ENCODE measurements around the gene IKBKG.
"Not testable (repeated sequence)": the region's sequence is repeated elsewhere in the genome, so short reads cannot be mapped to it uniquely, and the experiment has no call there.

IKBKG gene

GRCh38 chrX:154526901-154527675 lies 20.3 kb upstream of the IKBKG start:
- no peak for DNase-seq (ENCODE audit: low read depth)

- DNase-seq (ENCODE audit: low read depth), result no peak
Observed at GRCh38 chrX:154529206-154529612, 18.2 kb upstream of the IKBKG start.

GRCh38 chrX:154530286-154530685 lies 17.1 kb upstream of the IKBKG start:
- no peak for DNase-seq (ENCODE audit: low read depth)

GRCh38 chrX:154531626-154532025 lies 15.8 kb upstream of the IKBKG start:
- no peak for DNase-seq (ENCODE audit: low read depth)

- DNase-seq (ENCODE audit: low read depth), result no peak
Observed at GRCh38 chrX:154532690-154533089, 14.7 kb upstream of the IKBKG start.

GRCh38 chrX:154534526-154535322 lies 12.7 kb upstream of the IKBKG start:
- no peak for DNase-seq (ENCODE audit: low read depth)

- no peak for DNase-seq (ENCODE audit: low read depth)
Observed at GRCh38 chrX:154535892-154536291, 11.5 kb upstream of the IKBKG start.

- no peak for DNase-seq (ENCODE audit: low read depth)
Observed at GRCh38 chrX:154539077-154539476, 8.3 kb upstream of the IKBKG start.

GRCh38 chrX:154540365-154540764 lies 7.1 kb upstream of the IKBKG start:
- not testable (repeated sequence) for DNase-seq (ENCODE audit: low read depth)

GRCh38 chrX:154540897-154541535 lies 6.4 kb upstream of the IKBKG start:
- DNase-seq (ENCODE audit: low read depth), result no peak

- no peak for DNase-seq (ENCODE audit: low read depth)
Observed at GRCh38 chrX:154541589-154541895, 5.9 kb upstream of the IKBKG start.

GRCh38 chrX:154541896-154542722 lies 5.3 kb upstream of the IKBKG start:
- DNase-seq (ENCODE audit: low read depth), result no peak

- no peak for DNase-seq (ENCODE audit: low read depth)
Observed at GRCh38 chrX:154542723-154543424, 4.5 kb upstream of the IKBKG start.

- no peak for DNase-seq (ENCODE audit: low read depth)
Observed at GRCh38 chrX:154545673-154546274, 1.6 kb upstream of the IKBKG start.

GRCh38 chrX:154546354-154547244 lies 821 bp upstream of the IKBKG start, which contains the start of gene G6PD:
Gene G6PD (minus strand): TSS chrX:154546846. CDS start chrX:154546155, 691 bp downstream.
- no peak for DNase-seq (ENCODE audit: low read depth)

- DNase-seq (ENCODE audit: low read depth), result no peak
Observed at GRCh38 chrX:154548028-154548316, 552 bp downstream of the IKBKG start.

- DNase-seq (ENCODE audit: low read depth), result no peak
Observed at GRCh38 chrX:154549766-154550165, 2.3 kb downstream of the IKBKG start.

- DNase-seq (ENCODE audit: low read depth), result not testable (repeated sequence)
Observed at GRCh38 chrX:154552112-154552806, 4.8 kb downstream of the IKBKG start.

GRCh38 chrX:154558060-154558690 lies 10.8 kb downstream of the IKBKG start:
- not testable (repeated sequence) for DNase-seq (ENCODE audit: low read depth)
